ENCODE results near the gene ARL15.

GRCh38 chr5:54257366-54258118 lies 52.8 kb downstream of the ARL15 start:
- TF ChIP-seq POLR2AphosphoS5 (IDR thresholded peaks at IDR 0.05) (no peak), CTCF (IDR thresholded peaks at IDR 0.05) (no peak)

Data from upper lobe of left lung (tissue), 4 donors.